K562 treated with DMSO at 1 percent for 12 hours (cell line): ENCODE data around the gene IL24. TPM values are rescaled to one million over a fixed set of nuclear protein-coding genes. Genes with fewer than 3 reads are reported as not detected.

Experiments used
- total RNA-seq: library from RNA; unstranded; fragments of 300-600 nt; gene quantifications from 2 replicates; pipeline ENCODE4 v1.2.3, GENCODE V29; 2022; ENCODE audit not compliant: insufficient read depth

Gene IL24
- total RNA-seq = not detected in 2 replicates

GRCh38 chr1:206897175-206897574, at the start of gene IL24:
TSS of gene IL24 (plus strand) at chr1:206897443. CDS start at chr1:206897833, 390 bp downstream.

GRCh38 chr1:206864939-206865671, 32.1 kb upstream of the IL24 start, which contains the start of gene IL20:
TSS of gene IL20 (plus strand) at chr1:206865623. CDS start at chr1:206865853, 230 bp downstream.

GRCh38 chr1:206921772-206922265, 24.6 kb downstream of the IL24 start, which contains the start of gene FCMR:
TSS of gene FCMR (minus strand) at chr1:206921941. CDS start at chr1:206921854, 87 bp downstream.

DNA sequence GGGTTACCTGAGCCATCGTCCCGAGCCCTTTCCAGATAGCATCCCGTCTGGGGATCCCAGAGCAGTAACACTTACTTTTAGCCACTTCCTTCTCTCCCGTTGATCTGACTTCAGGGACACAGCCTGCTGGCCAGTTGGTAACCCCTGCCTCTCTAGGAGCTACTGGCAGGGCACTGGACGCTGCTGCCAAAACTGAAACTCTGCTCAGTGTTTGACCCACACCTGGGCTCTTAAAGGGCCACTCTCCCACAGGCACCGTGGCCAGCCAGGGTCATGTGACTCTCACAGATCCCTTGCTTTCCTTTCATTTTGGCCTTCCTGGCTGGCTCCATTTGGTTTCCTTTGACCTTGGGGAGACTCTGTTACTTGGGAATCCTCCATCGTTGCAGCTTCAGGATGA, 49.0 kb downstream of the IL24 start, which contains the start of gene PIGR:
TSS of gene PIGR (minus strand) at position 206 of the 400 bp plus-strand sequence. CDS start 5,935 bp downstream, outside the sequence.

Other genes starting within 250 kb of the IL24 start
- gene MAPKAPK2, start 212.5 kb upstream of the IL24 start, total RNA-seq = 74.1 and 114 TPM in 2 replicates
- gene IL19, start 126.7 kb upstream of the IL24 start, total RNA-seq = not detected in 2 replicates
- not detected in 2 replicates for gene IL10, start 124.9 kb upstream of the IL24 start, total RNA-seq
- gene IL20, start 31.8 kb upstream of the IL24 start, total RNA-seq = not detected in 2 replicates
- gene FCMR, start 24.5 kb downstream of the IL24 start, total RNA-seq = not detected in 2 replicates
- gene PIGR, start 49.0 kb downstream of the IL24 start, total RNA-seq = 0.14 TPM in 1 of 2 replicates, not detected in the other
- gene FCAMR, start 73.0 kb downstream of the IL24 start, total RNA-seq = not detected in 2 replicates
- gene C1orf116, start 135.3 kb downstream of the IL24 start, total RNA-seq = 1.0 and 3.3 TPM in 2 replicates
- 6.1 and 29.8 TPM in 2 replicates for gene YOD1, start 153.8 kb downstream of the IL24 start, total RNA-seq
- gene PFKFB2, start 155.8 kb downstream of the IL24 start, total RNA-seq = 6.4 and 23.3 TPM in 2 replicates
- not detected in 2 replicates for gene C4BPB, start 191.4 kb downstream of the IL24 start, total RNA-seq
- gene C4BPA, start 206.8 kb downstream of the IL24 start, total RNA-seq = 0.37 and 2.7 TPM in 2 replicates